SK-N-SH (cell line): Measurements from ENCODE around the gene KCNH3. TPM values are rescaled to one million over a fixed set of nuclear protein-coding genes. Genes with fewer than 3 reads are reported as not detected.

ENCODE experiments used
- CTCF ChIA-PET: fragments of 300-600, 350-600 bp; formaldehyde crosslinking; extraction: SDS; loops from one replicate; lab custom pipeline; 2021; lab: Yijun Ruan, JAX
- POLR2A ChIA-PET: fragments of 350-600 bp; sonication (Branson Sonifier 250); formaldehyde crosslinking; extraction: SDS; loops from one replicate; lab custom pipeline; 2020; ENCODE audit warnings: antibody characterized with exemption, inconsistent platforms; lab: Yijun Ruan, JAX
- DNase-seq: peaks from one replicate; pipeline ENCODE4 v3.0.0; 2012
- H2AFZ ChIP-seq: fragments of 200-600 bp; sonication (generic); 2 replicates; pipeline ENCODE4 v1.8.1; 2016; ENCODE audit warnings: antibody characterized with exemption, mild to moderate bottlenecking, low read depth
- H3F3A ChIP-seq: fragments of 200-600 bp; sonication (generic); replicated peaks from 2 replicates; pipeline ENCODE3; 2016; ENCODE audit warnings: antibody characterized with exemption, mild to moderate bottlenecking; ENCODE audit not compliant: insufficient read depth
- H3K27ac ChIP-seq, 2 experiments: fragments of 200-500 bp in 1 of 2; fragments of 200-600 bp in 1 of 2; sonication (Bioruptor generic) in 1 of 2; sonication (generic), shearing (Covaris generic) in 1 of 2; 2 replicates each; pipeline versions ENCODE4 v1.5.1 to v1.6.1; 2014 to 2016; ENCODE audit warnings: low read depth in 2 of 2, inconsistent platforms in 1 of 2, low read length in 1 of 2, mild to moderate bottlenecking in 1 of 2, mixed read lengths in 1 of 2
- H3K27me3 ChIP-seq: fragments of 200-600 bp; sonication (generic), shearing (Covaris generic); 2 replicates; pipeline ENCODE4 v1.6.1; 2016; ENCODE audit warnings: mixed run types; ENCODE audit not compliant: insufficient read depth
- H3K36me3 ChIP-seq, 2 experiments: fragments of 200-500 bp in 1 of 2; fragments of 200-600 bp in 1 of 2; sonication (Bioruptor generic) in 1 of 2; sonication (generic) in 1 of 2; replicated peaks in 1 of 2; 2 replicates each; pipeline versions ENCODE3 to v1.5.1; 2014 to 2016; ENCODE audit warnings: low read length in 1 of 2, mild to moderate bottlenecking in 1 of 2; ENCODE audit not compliant: insufficient read depth in 2 of 2, control insufficient read depth in 1 of 2
- H3K4me1 ChIP-seq, 2 experiments: fragments of 200-500 bp in 1 of 2; fragments of 200-600 bp in 1 of 2; sonication (Bioruptor generic) in 1 of 2; sonication (generic), shearing (Covaris generic) in 1 of 2; 2 replicates each; pipeline versions ENCODE4 v1.5.1 to v1.6.1; 2014 to 2016; ENCODE audit warnings: low read depth in 1 of 2, low read length in 1 of 2, mixed run types in 1 of 2; ENCODE audit not compliant: insufficient read depth in 2 of 2, control insufficient read depth in 1 of 2
- H3K4me2 ChIP-seq: fragments of 200-600 bp; sonication (generic), shearing (Covaris generic); 2 replicates; pipeline ENCODE4 v1.6.1; 2017; ENCODE audit warnings: mixed run types
- H3K4me3 ChIP-seq, 2 experiments: fragments of 200-500 bp in 1 of 2; fragments of 200-600 bp in 1 of 2; sonication (Bioruptor generic) in 1 of 2; sonication (generic), shearing (Covaris generic) in 1 of 2; 2 replicates each; pipeline versions ENCODE4 v1.5.1 to v1.8.1; 2014 to 2016; ENCODE audit warnings: low read depth in 2 of 2, inconsistent platforms in 1 of 2, low read length in 1 of 2, mild to moderate bottlenecking in 1 of 2, mixed read lengths in 1 of 2, moderate library complexity in 1 of 2
- H3K79me2 ChIP-seq: fragments of 200-600 bp; sonication (generic); 2 replicates; pipeline ENCODE4 v1.8.1; 2017; ENCODE audit warnings: mild to moderate bottlenecking; ENCODE audit not compliant: insufficient read depth
- H3K9ac ChIP-seq: fragments of 200-600 bp; sonication (generic); 2 replicates; pipeline ENCODE4 v1.6.1; 2017; ENCODE audit warnings: mixed run types
- H3K9me2 ChIP-seq: fragments of 200-600 bp; sonication (generic); 2 replicates; pipeline ENCODE4 v1.6.1; 2017; ENCODE audit warnings: mixed run types
- H3K9me3 ChIP-seq: fragments of 200-600 bp; sonication (generic); 2 replicates; pipeline ENCODE4 v1.6.1; 2017; ENCODE audit warnings: mixed run types, mild to moderate bottlenecking, moderate library complexity
- H4K20me1 ChIP-seq: fragments of 200-600 bp; sonication (generic); 2 replicates; pipeline ENCODE4 v1.6.1; 2017; ENCODE audit warnings: mild to moderate bottlenecking, mixed run types; ENCODE audit not compliant: insufficient read depth
- CHD2 ChIP-seq: fragments of 150-350 bp; IDR thresholded peaks from 2 replicates; pipeline ENCODE4 v1.6.1; 2018; ENCODE audit warnings: low read length; ENCODE audit not compliant: partially characterized antibody
- CTCF ChIP-seq: fragments of 200-600 bp; sonication (generic); IDR thresholded peaks from 2 replicates; pipeline ENCODE4 v1.6.1; 2017; ENCODE audit warnings: antibody characterized with exemption, mild to moderate bottlenecking, moderate library complexity
- FOXM1 ChIP-seq: IDR thresholded peaks from 2 replicates; pipeline ENCODE4 v1.4.0; 2012; ENCODE audit warnings: low read depth, mild to moderate bottlenecking
- GABPA ChIP-seq: IDR thresholded peaks from 2 replicates; pipeline ENCODE4 v1.4.0; 2012; ENCODE audit warnings: low read depth, mild to moderate bottlenecking
- JUND ChIP-seq: IDR thresholded peaks from 2 replicates; pipeline ENCODE4 v1.4.0; 2012
- MAX ChIP-seq: IDR thresholded peaks from 2 replicates; pipeline ENCODE4 v1.4.0; 2012; ENCODE audit warnings: low read depth
- MXI1 ChIP-seq: IDR thresholded peaks from 2 replicates; pipeline ENCODE4 v1.6.1; 2012; ENCODE audit warnings: mild to moderate bottlenecking, low read depth, low read length, improper control_type of control experiment
- RAD21 ChIP-seq: IDR thresholded peaks from 2 replicates; pipeline ENCODE4 v1.6.1; 2012; ENCODE audit warnings: mild to moderate bottlenecking, low read length
- RCOR1 ChIP-seq: fragments of 150-350 bp; IDR thresholded peaks from 2 replicates; pipeline ENCODE4 v1.6.1; 2017; ENCODE audit warnings: antibody characterized with exemption, low read length
- RFX5 ChIP-seq: IDR thresholded peaks from 2 replicates; pipeline ENCODE4 v1.6.1; 2012; ENCODE audit warnings: mild to moderate bottlenecking, improper control_type of control experiment, low read length
- TAF1 ChIP-seq: IDR thresholded peaks from 2 replicates; pipeline ENCODE4 v1.6.1; 2012; ENCODE audit warnings: low read depth, mild to moderate bottlenecking, low read length, moderate library complexity, borderline replicate concordance
- USF1 ChIP-seq: IDR thresholded peaks from 2 replicates; pipeline ENCODE4 v1.4.0; 2012; ENCODE audit warnings: low read depth, borderline replicate concordance
- USF2 ChIP-seq: fragments of 150-350 bp; IDR thresholded peaks from 2 replicates; pipeline ENCODE4 v1.6.1; 2017; ENCODE audit warnings: antibody characterized with exemption, low read length, low read depth, borderline replicate concordance
- WGBS: methylation state at CpG from one replicate; pipeline ENCODE4 v1.1.6; 2017; ENCODE audit warnings: low lambda C conversion rate; 5-methylcytosine and 5-hydroxymethylcytosine counted together
- polyA plus RNA-seq, 3 experiments: library from polyadenylated mRNA; depleted of rRNA; stranded (reverse); fragments of >200 nt; gene quantifications; 2 replicates each; pipeline ENCODE4 v1.2.3, GENCODE V29; 2012
- TF ChIP-seq, protein P1 (sequence below): IDR thresholded peaks from 2 replicates; pipeline ENCODE4 v1.4.0; 2012; ENCODE audit warnings: low read depth, borderline replicate concordance

The KCNH3 gene
- polyA plus RNA-seq, 1 of the 3 experiments (the other 2 are of a cell fraction), result 3.7 TPM

GRCh38 chr12:49557917-49558215 lies 19.0 kb downstream of the KCNH3 start:
- Histone ChIP-seq H2AFZ (no peak overlapping the region), H4K20me1 (no peaks in the 10 kb centered on the region), H3K4me1 (no peaks in the 10 kb centered on the region), H3K9me2 (no peaks in the 10 kb centered on the region), H3K9ac (no peak overlapping the region), H3K4me3 (no peak overlapping the region), H3K4me2 (no peak overlapping the region), H3F3A (peaks cover 5% of the 10 kb centered on the region), H3K27ac (no peak overlapping the region), H3K79me2 (no peaks in the 10 kb centered on the region), H3K36me3 (peaks cover 19 to 50% of the 10 kb centered on the region in 2 experiments), H3K27me3 (no peaks in the 10 kb centered on the region), H3K9me3 (no peaks in the 10 kb centered on the region)
- POLR2A ChIA-PET, result interaction anchor here (1.4 kb wide), 1 partner anchor 9 kb away, joined by 4 read pairs; no protein-coding TSS in a partner anchor
- no peak for DNase-seq
- TF ChIP-seq USF1 (no peak), FOXM1 (no peak), CTCF (peak; percentile 28; the same call in 1 of the 2 replicates)
- WGBS, result 79% methylated on average over 2 of the region's 7 CpGs
- CTCF ChIA-PET, result interaction anchor here (0.6 to 9.9 kb wide), 3 partner anchors 20 to 200 kb away, joined by 3 to 76 read pairs (median 5); no protein-coding TSS in a partner anchor

DNA sequence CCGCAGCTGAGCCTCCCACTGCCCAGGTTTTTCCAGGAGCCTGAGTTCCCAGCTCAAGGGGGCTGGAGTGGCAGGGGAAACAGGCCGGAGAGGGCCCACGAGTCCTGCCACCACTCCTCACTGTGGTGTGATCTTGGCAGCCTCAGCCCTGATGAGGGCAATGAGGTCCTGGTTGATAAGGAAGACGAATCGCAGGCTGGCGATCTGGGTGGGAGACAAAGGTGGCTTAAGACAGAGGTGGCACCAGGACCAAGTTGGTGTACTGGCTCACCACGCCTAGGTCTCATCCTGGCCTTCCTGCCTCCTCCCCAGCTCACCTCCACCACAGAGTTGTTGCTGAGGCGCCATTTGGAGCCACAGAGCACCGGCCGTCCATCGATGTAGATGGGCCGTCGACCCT lies 19.7 kb downstream of the KCNH3 start:
- POLR2A ChIA-PET, result interaction anchor here (1.4 kb wide), 1 partner anchor 9 kb away, joined by 4 read pairs; no protein-coding TSS in a partner anchor
- TF ChIP-seq MXI1, result no peak
- TF ChIP-seq GABPA, result no peak
- TF ChIP-seq TAF1, result no peak
- TF ChIP-seq, protein P1, sequence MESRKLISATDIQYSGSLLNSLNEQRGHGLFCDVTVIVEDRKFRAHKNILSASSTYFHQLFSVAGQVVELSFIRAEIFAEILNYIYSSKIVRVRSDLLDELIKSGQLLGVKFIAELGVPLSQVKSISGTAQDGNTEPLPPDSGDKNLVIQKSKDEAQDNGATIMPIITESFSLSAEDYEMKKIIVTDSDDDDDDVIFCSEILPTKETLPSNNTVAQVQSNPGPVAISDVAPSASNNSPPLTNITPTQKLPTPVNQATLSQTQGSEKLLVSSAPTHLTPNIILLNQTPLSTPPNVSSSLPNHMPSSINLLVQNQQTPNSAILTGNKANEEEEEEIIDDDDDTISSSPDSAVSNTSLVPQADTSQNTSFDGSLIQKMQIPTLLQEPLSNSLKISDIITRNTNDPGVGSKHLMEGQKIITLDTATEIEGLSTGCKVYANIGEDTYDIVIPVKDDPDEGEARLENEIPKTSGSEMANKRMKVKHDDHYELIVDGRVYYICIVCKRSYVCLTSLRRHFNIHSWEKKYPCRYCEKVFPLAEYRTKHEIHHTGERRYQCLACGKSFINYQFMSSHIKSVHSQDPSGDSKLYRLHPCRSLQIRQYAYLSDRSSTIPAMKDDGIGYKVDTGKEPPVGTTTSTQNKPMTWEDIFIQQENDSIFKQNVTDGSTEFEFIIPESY, result no peak
- TF ChIP-seq RCOR1, result no peak
- TF ChIP-seq MAX, result no peak
- no peak for TF ChIP-seq USF1
- no peak for TF ChIP-seq RFX5
- TF ChIP-seq RAD21, result no peak
- no peak for TF ChIP-seq USF2
- TF ChIP-seq FOXM1, result no peak
- TF ChIP-seq CHD2, result no peak
- TF ChIP-seq JUND, result no peak
- Histone ChIP-seq H3K9me3 (no peaks in the 10 kb centered on the region), H3K79me2 (no peaks in the 10 kb centered on the region), H3K9me2 (no peaks in the 10 kb centered on the region), H3K9ac (no peak overlapping the region), H3K4me2 (no peak overlapping the region), H3K4me3 (no peak overlapping the region), H2AFZ (no peak overlapping the region), H4K20me1 (no peaks in the 10 kb centered on the region), H3F3A (peaks cover 3% of the 10 kb centered on the region), H3K27ac (no peak overlapping the region), H3K27me3 (no peaks in the 10 kb centered on the region), H3K36me3 (peaks cover 19 to 57% of the 10 kb centered on the region in 2 experiments), H3K4me1 (no peaks in the 10 kb centered on the region)
- DNase-seq, result no peak
- CTCF ChIA-PET, result interaction anchor here (0.6 to 9.9 kb wide), 4 partner anchors 24 to 200 kb away, joined by 3 to 76 read pairs (median 4); no protein-coding TSS in a partner anchor
- WGBS, result 96% methylated on average over 12 of the region's 13 CpGs
